ENCODE measurements around the gene TMEM174.

Gene TMEM174

GRCh38 chr5:73172951-73173350 is at the start of gene TMEM174:
TSS of gene TMEM174 (plus strand) at chr5:73173193. CDS start at chr5:73173244, 51 bp downstream.
- TF ChIP-seq CTCF (IDR thresholded peaks at IDR 0.05; ENCODE audit: low read depth, low read length, missing control alignments), result no peak
- H3K4me3 ChIP-seq (ENCODE audit: low read depth, low read length), result no peak within 1 kb of the TSS
- in situ Hi-C loops (cut with HindIII; ENCODE audit: low sequenced_read_pairs), result no loop called here
- no peak for DNase-seq (ENCODE audit: low read depth)

GRCh38 chr5:73125289-73125688 is 47.7 kb upstream of the TMEM174 start:
- in situ Hi-C loops (cut with HindIII; ENCODE audit: low sequenced_read_pairs), result no loop called here
- no peak for DNase-seq (ENCODE audit: low read depth)
- TF ChIP-seq CTCF (IDR thresholded peaks at IDR 0.05; ENCODE audit: low read depth, low read length, missing control alignments), result no peak
- H3K4me3 ChIP-seq (ENCODE audit: low read depth, low read length), result no peak overlapping the region

GRCh38 chr5:73126381-73126780 is 46.6 kb upstream of the TMEM174 start:
- no peak for DNase-seq (ENCODE audit: low read depth)
- in situ Hi-C loops (cut with HindIII; ENCODE audit: low sequenced_read_pairs), result no loop called here
- no peak overlapping the region for H3K4me3 ChIP-seq (ENCODE audit: low read depth, low read length)
- TF ChIP-seq CTCF (IDR thresholded peaks at IDR 0.05; ENCODE audit: low read depth, low read length, missing control alignments), result no peak

- in situ Hi-C loops (cut with HindIII; ENCODE audit: low sequenced_read_pairs), result no loop called here
- H3K4me3 ChIP-seq (ENCODE audit: low read depth, low read length), result no peak overlapping the region
- no peak for DNase-seq (ENCODE audit: low read depth)
- no peak for TF ChIP-seq CTCF (IDR thresholded peaks at IDR 0.05; ENCODE audit: low read depth, low read length, missing control alignments)
These were observed 46.0 kb upstream of the TMEM174 start for GRCh38 chr5:73126957-73127356.

GRCh38 chr5:73129143-73129542 is 43.9 kb upstream of the TMEM174 start:
- in situ Hi-C loops (cut with HindIII; ENCODE audit: low sequenced_read_pairs), result no loop called here
- H3K4me3 ChIP-seq (ENCODE audit: low read depth, low read length), result no peak overlapping the region
- no peak for DNase-seq (ENCODE audit: low read depth)
- TF ChIP-seq CTCF (IDR thresholded peaks at IDR 0.05; ENCODE audit: low read depth, low read length, missing control alignments), result no peak

- in situ Hi-C loops (cut with HindIII; ENCODE audit: low sequenced_read_pairs), result no loop called here
- no peak overlapping the region for H3K4me3 ChIP-seq (ENCODE audit: low read depth, low read length)
These were observed 42.2 kb upstream of the TMEM174 start for GRCh38 chr5:73130811-73131210.

More at GRCh38 chr5:73130811-73131210, 42.2 kb upstream of the TMEM174 start:
- DNase-seq (ENCODE audit: low read depth), result no peak
- no peak for TF ChIP-seq CTCF (IDR thresholded peaks at IDR 0.05; ENCODE audit: low read depth, low read length, missing control alignments)

Data from astrocyte of the cerebellum (primary cell).